OCI-M1 (cell line): ENCODE measurements around the gene CNNM4.

Experiments
- DNase-seq: peaks from one replicate; lab custom pipeline; 2025; lab: John Stamatoyannopoulos, UW

Gene CNNM4

GRCh38 chr2:96760036-96760985, at the start of gene CNNM4:
CNNM4 (plus strand) TSS chr2:96760902; CDS start chr2:96761000, 98 bp downstream.
- peak; percentile 92 for DNase-seq

DNA sequence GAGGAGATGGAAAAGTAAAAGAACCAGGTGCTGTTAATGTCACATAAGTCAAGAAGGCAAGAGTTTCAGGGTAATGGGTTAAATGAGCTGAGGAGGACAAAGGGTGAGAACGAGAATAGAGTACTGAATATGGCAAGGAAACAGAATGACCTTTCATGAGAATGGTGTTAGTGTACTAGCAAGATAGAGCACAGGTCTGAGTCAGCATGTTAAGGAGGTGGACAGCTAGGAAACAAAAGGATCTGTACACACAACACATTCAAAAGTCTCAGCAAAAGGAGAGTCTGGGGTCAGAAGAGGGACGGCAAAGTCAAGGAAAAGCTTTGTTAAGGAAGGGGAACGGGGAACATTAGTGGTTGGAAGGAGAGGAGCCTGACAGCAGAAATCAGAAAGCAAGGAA, 49.7 kb upstream of the CNNM4 start:
- no peak for DNase-seq

DNA sequence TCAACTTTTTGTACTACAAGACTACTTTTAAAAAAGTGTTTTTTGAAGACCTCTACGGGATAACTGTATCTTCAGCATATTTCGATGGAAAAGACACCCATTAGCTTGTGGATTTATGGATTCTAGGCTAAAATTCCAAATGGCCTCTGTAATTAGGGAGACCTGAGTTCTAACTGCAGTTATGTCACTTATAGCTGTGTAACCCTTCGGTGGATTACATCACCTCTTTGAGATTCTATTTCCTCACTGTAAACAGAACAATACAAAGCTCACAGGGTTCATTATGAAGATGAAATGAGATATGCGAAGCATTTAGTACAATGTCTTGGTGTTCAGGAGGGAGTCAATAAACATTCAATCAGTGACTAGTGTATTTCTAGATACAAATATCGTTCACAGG, 45.0 kb upstream of the CNNM4 start:
- no peak for DNase-seq

DNA sequence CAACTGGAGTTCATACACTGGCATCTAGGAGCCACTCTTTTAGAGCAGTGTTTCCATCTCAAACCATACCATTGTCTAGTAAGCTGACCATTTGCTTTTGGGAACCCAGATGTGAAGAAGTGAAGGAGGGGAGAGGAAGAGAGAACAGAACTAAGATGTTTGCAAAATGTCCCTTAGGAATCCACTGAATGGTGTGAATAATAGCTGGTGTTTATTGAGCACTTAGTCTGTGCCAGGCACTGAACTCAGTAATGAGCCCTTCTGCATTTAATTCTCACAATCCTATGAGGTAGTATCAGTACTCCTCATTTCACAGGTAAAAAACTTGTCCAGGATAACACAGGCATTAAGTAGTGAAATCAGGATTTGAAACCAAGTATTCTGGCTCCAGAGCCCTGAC, 44.3 kb upstream of the CNNM4 start:
- no peak for DNase-seq

DNA sequence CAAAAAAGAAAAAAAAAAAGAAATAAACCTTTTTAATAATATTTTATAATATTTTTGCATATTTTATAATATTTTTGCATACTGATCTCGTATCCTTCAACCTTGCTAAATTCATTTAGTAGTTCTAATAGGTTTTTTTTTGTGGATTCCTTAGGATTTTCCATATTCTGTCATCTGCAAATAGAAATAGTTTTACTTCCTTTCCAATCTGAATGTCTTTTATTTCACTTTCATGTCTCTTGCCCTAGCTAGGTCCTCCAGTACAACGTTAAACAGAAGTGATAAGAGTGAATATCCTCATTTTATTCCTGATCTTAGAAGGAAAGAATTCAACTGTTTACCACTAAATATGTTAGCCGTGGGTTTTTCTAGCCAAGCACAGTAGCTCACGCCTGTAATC, 34.6 kb upstream of the CNNM4 start:
- no peak for DNase-seq

DNA sequence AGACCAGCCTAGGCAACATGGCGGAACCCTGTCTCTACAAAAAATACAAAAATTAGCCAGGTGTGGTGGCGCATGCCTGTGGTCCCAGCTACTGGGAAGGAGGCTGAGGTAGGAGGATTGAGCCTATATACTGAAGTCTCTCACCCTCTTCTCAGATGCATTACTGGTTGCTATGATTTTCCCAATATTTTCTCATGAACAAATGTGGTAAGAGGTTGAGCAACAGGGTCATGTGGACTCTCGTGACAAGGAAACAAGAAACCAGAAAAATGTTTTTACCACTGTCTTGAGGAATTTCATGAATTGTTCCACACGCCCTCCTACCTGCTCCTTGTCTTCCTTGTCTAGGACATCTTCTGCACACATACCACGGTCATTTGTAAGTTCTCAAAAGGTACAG, 33.3 kb upstream of the CNNM4 start:
- DNase-seq = no peak

DNA sequence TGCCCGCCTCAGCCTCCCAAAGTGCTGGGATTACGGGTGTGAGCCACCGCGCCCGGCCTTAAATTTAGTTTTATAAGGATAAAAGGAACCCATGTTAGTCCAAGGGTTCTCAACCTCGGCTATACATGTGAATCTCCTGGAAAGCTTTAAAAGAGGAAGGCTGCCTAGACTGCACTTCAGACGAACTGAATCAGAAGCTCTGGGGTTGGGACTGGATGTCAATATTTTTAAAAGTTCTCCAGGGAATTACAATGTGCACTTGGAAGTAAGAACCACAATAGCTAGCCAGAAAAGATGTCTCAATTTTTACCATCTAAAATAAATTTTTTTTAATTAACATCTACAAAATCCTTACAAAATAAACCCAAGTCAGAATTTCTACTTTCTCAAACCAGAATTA, 31.0 kb upstream of the CNNM4 start:
- DNase-seq = no peak

GRCh38 chr2:96730212-96730611, 30.5 kb upstream of the CNNM4 start:
- DNase-seq = no peak

- DNase-seq = no peak
Measured at GRCh38 chr2:96733931-96734330, 26.8 kb upstream of the CNNM4 start.

- peak; percentile 52 for DNase-seq
Measured at GRCh38 chr2:96734880-96735583, 25.7 kb upstream of the CNNM4 start.

- no peak for DNase-seq
Measured at GRCh38 chr2:96737251-96737650, 23.5 kb upstream of the CNNM4 start.

GRCh38 chr2:96737831-96738230, 22.9 kb upstream of the CNNM4 start:
- DNase-seq = no peak

GRCh38 chr2:96739076-96739632, 21.5 kb upstream of the CNNM4 start:
- DNase-seq = peak; percentile 37

GRCh38 chr2:96739633-96740428, 20.9 kb upstream of the CNNM4 start, which contains the start of gene LMAN2L:
LMAN2L (minus strand) TSS chr2:96740064; CDS start chr2:96740040, 24 bp downstream.
- DNase-seq = peak; percentile 98

DNA sequence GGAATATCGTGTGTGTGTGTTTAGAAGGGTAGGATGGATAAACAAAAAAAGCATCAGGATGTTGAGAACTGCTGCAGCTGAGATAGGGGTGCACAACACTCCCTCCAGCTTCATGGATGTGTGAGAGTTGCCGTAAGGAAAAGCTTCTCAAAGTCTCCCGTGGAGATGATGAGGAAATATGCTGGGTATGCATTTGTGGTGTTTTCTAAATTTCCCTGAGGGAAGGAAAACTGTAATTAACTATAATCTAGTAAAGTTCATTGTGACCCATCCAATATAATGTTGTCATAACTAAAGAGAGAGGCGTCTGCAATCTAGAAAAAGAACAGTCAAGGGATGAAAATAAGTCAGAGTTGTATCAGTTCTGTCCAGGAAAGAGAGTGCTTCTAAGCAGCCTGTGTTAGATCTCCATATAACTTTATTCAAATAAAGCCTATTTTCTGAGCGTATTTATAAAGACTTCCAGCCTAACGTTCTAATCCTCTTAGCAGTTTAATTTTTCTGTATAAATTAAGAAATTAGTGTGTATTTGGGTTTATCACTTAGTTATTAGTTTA, 13.6 kb upstream of the CNNM4 start:
- no peak for DNase-seq

DNA sequence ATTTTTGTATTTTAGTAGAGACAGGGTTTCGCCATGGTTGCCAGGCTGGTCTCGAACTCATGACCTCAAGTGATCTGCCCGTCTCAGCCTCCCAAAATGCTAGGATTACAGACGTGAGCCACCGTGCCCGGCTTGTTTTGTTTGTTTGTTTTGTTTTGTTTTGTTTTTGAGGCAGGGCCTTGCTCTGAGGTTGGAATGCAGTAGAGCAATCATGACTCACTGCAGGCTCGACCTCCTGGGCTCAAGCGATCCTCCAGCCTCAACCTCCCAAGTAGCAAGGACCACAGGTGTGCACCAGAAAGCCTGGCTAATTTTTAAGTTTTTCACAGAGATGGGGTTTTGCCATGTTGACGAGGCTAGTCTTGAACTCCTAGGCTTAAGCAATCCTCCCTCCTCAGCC, 8.9 kb upstream of the CNNM4 start:
- no peak for DNase-seq

DNA sequence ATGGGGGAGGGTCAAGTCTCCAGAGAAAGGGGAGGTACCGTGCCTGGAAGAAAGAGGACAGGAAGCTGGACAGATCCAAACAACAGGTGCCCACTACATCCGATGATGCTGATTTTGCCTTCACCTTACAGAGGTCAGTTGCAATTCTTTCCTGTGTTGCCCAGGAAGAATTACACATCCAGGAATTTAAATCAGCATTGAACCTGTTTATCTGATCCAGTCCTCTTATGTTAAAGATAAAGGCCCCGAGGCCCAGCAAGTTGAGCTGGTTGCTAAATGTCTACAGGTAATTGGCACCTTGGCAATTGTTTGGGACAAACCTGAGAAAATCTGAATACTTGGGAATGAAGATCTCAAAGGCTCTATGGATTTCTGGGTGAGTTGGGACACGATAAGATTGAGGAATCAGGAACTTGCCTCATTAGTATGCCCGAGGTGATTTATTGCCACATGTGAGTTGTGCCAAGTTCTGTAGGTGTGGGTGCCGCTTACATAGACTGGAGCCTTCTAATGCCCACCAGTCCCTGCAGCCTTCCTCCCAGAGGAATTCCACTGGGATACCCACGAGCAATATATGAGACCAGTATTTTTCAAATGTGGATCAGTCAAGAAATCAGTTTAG, 6.9 kb upstream of the CNNM4 start:
- no peak for DNase-seq

GRCh38 chr2:96754317-96754716, 6.4 kb upstream of the CNNM4 start:
- DNase-seq = no peak

DNA sequence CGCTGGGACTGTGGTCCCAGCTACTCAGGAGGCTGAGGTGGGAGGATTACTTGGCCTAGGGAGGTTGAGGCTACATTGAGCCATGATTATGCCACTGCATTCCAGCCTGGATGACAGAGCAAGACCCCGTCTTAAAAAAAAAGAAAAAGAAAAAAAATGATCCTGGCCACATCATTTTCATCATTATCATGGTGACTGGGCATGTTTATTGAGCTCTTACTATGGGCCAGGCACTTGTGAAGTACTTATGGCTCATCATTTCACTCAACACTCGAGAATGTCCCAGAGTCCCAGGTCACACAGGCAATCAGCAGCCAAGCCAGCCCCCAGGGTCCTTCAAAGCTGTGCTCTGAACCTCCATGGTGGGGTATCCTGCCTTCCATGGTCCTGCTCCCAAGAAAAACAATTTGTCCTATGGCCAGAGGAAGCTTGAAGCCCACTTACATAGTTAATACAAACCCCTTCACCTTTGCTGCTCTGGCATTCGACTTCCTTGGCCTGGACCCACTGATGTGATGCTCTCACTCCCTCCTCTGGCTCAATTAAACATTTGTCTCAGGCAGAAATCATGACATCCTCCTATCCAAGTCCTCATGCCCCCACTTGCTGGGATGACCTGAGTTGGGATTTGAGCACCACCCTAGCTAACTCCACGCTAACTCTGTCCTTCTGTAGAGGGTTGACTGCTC, 3.8 kb upstream of the CNNM4 start:
- DNase-seq = no peak

- no peak for DNase-seq
Measured at GRCh38 chr2:96757477-96757860, 3.2 kb upstream of the CNNM4 start.

- DNase-seq = no peak
Measured at GRCh38 chr2:96758987-96759386, 1.7 kb upstream of the CNNM4 start.
